DLD1 (cell line): ENCODE measurements around the gene MFAP3.
"Not testable (repeated sequence)": the region's sequence is repeated elsewhere in the genome, so short reads cannot be mapped to it uniquely, and the experiment has no call there.

Experiments used
- in situ Hi-C: cut with HindIII; loops from 2 replicates; pipeline ENCODE4 v1.10.0; 2017; ENCODE audit warnings: low sequenced_read_pairs

MFAP3 gene

DNA sequence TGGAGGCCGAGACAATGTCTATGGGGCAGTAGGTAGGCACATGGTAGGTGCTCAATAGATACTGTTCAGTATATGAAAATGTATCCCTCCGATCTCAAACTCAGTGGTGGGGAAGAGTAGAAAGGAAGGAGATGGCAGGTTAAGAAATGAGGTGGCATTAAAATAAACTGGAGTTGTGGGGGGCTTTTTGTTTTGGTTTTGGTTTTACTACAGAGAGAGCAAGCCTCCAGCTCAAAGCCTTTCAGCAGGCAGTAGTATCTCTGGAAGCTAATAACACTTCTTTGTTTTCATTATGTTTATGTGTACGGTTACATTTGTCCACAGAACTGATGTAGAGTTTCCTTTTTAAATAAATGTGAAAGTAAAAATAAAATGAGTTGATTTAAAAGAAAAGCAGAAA, 8.6 kb downstream of the MFAP3 start:
- in situ Hi-C loops, result no loop called here

DNA sequence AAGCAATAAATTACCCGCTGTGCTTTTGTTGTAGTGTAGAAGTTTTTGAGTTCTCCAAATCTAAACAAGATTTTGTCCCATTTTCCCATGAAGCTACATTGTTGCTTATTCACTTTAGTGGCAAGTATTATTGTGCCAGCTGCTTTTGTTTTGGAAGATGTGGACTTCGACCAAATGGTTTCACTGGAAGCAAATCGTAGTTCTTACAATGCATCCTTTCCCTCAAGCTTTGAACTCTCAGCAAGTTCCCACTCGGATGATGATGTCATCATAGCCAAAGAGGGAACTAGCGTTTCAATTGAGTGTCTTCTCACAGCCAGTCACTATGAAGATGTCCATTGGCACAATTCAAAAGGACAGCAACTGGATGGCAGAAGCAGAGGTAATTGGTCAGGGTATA, 10.9 kb downstream of the MFAP3 start:
- in situ Hi-C loops, result no loop called here

DNA sequence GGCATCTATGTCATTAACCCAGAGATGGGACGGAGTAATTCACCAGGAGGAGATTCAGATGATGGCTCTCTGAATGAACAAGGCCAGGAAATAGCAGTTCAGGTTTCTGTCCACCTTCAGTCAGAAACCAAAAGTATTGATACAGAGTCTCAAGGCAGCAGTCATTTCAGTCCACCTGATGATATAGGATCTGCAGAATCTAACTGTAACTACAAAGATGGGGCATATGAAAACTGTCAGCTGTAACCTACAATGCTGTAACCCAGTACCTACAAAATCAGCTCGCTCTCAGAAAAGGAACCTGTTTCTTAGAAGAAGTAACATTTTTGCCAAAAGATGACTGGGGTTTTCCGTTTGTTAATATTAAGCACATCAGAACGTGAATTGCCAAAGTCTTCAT, 14.7 kb downstream of the MFAP3 start:
- in situ Hi-C loops, result no loop called here

DNA sequence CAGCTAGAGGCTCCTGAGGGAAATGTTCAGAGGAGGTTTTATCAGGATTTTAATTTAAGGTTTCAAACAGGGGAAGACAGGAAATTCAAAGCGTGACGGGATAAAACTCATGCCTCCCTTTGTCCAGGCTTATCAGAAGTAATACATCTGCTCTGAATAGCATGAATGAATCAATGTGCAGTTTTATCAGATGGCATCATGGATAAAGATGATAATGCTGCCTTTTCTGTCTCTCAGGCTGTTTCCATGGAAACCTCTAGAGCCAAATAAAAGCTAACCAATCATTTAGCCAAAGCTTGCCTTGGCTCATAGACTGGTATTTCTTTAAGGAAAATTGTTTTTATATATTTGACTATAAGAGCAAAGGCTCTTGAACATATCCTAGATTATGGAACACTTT, 16.4 kb downstream of the MFAP3 start:
- in situ Hi-C loops, result no loop called here

DNA sequence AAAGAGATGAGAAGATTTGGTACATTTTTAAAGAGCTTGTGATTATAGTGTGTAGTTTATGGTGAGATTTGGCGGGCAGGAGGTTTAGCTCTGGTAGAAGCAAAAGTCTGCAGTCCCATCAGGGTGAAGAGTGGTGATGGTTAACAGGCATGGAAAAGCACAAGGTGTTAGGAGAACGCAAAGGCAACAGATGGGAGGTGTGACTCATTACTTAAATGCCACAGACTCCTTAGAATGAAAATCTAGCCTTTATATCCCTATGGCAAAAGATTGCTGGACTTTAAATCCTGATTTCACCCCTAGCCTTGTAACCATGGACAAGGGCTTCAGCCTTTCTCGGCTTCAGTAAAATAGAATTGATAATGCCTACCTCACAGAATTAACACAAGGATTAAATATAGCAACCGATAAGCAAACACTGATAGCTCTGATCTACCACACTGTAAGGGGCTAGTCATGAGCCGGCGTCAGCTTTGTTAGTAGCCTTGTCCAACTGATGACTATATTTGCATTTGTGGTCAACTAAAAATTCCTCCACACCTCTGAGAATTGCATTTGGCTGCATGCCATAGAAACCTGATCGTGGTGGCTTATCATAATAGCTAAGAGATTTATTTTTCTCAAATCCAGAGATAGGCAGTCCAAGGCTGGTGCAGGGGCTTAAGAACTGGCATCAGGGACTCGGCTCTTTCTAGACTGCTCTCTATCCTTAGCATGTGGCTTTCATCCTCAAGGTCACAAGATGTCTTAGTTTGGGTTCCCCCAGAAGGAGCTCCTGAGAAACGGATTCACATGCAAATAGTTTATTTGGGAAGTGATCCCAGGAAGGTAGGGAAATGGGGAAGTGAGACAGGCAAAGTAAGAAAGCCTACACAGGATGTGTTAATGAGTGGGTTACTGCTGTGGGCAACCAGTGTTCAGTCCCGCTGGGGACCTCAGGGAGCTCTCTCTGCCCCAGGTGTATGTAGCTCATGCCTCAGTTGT, 19.6 kb downstream of the MFAP3 start:
- in situ Hi-C loops, result no loop called here

DNA sequence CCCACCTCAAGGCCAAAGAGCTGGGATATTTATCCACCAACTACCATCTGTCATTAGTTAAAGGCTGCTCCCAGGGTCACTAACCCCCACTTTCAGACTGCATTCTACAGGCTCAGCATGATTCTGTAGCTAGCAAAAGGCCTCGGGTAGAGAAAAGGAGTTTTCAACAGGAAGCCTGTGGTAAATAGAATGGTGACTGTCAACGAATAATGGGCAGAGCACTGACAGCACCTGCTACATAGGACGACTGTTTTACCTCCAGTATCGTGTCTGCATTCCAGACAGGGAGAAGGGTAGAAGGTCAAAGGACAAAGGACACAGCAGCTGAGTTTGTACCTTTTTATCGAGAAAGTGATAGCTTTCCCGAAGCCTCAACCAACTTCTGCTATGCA, 20.3 kb downstream of the MFAP3 start:
- in situ Hi-C loops, result no loop called here

DNA sequence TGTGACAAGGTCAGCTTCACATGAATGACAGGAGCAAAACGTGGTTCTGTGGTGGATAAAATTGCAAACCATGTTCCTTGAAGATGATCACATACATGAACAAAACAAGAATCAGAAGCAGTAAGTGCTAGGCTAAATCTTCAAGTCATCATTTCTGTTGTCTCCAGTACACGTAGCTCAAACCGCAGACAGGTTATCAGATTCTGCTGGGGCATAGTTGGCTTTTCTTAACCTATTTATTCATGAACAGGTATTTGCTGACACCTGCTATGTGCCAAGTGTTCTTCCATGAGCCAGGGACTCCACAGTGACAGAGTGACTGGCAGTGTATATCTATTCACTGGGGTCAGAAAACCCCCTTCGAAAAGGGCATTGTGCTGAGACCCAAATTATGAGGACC, 20.8 kb downstream of the MFAP3 start:
- in situ Hi-C loops, result no loop called here

DNA sequence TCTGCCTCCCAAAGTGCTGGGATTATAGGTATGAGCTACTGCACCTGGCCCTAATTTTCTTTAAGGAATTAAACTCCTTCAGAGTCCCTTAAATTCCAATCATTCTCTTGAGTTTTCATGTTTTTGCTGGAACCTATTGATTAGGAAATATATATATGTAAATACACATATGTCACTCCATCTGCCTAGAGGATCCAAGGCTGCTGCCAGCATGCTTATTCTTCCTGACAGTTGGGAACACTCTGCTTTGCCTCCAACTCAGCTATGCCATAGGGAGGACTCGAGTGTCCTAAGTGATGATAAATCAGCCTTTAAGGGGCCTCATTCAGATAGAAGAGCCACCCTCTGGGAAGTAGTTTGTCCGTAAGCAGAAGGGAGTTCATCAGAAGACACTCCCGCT, 21.8 kb downstream of the MFAP3 start:
- in situ Hi-C loops, result no loop called here

DNA sequence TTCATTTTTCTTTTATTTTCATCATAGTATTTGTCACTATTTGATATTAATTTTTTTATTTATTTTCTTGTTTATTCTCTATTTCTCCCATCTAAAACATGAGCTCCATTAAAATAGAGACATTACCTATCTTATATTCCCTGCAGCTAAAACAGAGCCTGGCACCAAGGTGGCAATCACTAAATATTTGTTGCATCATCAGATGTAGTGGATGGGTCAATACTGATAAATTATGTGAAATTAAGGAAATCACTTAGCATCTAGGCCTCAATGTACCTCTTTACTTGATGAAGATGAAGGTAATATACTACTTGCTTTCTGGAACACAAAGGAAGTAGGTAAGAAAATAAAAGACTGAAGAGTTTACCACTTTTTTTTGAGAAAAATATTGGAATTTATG, 24.6 kb downstream of the MFAP3 start:
- in situ Hi-C loops, result no loop called here

DNA sequence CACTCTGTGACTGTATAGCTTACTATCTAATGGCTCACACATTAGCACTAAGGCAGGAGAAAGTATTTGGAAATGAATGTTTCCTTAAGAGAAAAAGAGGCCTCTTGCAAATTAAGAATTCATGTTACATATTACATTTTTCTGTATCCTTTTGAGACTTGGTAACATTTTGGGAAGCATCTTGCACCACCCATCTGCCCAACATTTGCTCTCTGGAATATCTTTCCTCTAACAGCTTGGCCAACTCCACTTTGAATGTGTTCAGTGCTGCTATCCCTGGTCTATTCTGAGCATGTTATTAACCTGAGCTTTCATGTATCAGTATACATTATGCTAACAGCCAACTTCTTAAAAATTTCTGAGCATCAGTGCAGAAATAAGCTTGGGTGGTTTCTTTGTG, 27.2 kb downstream of the MFAP3 start:
- in situ Hi-C loops, result no loop called here

DNA sequence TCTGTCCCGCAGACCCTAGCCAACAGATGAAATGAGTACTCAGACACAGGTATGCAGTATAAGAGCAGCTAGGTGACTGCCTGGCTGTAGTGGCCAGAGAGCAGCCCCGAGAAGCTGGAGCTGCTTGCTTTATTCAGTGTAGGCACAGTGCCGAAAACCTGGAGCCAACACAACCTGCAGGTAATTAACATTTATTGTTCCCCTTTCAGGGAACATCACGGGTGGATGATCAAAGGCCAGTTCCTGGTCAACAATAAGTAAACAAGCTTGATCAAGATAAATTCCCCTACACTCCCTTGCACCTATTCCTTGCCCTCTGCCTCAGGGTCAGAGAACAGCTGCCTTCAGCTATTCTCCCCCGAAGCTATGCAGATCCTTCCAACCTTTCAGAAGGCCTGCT, 31.1 kb downstream of the MFAP3 start:
- in situ Hi-C loops, result not testable (repeated sequence)

DNA sequence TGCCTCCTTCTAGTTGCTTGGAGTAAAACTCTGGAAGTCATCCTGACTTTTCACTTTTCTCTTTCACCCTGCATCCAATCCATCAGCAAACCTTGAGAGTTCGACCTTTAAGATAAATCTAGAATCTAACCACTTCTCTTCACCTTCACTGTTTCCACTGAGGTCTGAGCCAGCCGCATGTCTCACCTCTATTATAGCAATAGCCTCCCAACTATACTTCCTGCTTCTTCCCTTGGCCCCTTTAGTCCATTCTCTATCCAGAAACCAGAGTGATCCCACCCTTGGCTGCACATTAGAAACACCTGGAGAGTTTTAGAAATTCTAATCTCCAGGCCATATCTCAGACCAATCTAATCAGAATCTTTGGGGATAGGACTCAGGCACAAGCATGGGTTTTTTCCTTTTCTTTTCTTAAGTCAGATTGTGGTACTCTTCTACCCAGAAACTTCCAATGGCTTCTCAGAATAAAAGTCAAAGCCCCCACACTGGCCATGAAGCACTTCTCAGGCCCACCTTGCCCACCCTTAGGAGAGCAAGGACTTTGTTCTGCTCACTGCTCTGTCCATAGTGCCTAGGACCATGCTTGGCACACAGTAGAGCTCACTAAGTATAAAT, 33.1 kb downstream of the MFAP3 start:
- in situ Hi-C loops, result no loop called here

DNA sequence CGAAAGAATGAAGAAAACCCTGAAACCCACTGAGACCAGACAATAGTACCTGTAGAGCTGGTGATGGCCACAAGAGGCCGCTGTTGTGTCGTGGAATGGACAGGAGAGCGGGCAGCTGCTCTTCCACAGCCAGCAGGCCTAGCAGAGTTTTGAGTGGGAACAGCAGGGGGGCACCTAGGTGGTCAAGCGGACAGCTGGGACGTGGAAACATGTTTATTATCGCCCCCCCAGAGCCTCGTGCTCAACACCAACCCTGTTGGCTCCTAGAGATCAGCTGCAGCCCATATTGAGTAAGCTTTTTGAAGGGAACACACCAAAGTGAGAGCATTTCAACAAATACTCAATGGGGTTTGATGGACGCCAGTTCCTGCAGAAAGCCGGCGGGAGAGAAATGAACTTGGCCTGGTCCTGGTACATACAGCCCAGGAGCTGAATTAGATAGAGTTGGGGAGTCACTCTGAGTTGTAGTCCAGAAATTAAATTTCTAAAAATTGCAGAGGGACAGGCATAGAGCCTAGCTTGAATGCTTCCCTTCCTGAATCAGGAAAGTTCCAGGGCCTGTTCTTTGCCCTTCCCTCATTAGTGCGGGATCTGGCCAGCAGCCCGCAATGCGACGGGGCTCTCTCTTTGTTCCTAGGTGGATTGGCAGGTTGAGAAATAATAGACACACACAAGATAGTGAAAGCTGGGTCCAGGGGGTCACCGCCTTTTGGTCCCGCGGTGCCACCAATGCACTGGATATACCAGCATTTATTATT, 33.8 kb downstream of the MFAP3 start:
- in situ Hi-C loops, result no loop called here

DNA sequence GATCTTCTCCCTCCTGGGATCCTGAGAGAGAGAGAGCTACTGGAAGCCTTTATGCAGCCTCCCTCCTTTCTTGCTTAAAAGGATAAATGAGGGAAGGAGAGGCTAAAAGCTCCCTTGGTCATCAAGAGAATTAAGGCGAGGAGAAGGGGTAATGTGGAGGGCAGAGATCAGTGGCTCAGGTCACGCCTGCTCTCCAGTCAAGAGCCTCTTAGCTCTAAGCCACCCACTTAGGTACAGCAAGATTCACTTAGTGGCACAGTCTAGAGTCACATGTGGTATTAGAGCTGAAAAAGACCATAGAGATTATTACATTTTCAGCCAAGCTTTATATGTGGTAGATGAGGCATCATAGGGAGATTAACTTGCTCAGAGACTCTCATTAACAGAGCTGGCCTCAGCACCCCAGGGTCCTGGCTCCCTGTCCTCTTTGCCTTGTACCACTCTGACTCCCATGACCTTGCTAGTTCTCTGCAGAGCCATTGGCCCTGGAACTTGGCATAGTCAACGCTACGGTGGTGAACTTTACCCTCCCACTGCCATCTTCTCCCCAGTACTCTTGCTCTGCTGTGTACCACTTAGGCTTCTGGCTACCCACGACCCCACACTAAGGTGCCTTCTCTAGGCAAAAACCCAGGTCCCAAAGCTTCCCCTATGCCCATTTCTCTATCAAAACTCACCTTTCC, 37.6 kb downstream of the MFAP3 start:
- in situ Hi-C loops, result no loop called here

DNA sequence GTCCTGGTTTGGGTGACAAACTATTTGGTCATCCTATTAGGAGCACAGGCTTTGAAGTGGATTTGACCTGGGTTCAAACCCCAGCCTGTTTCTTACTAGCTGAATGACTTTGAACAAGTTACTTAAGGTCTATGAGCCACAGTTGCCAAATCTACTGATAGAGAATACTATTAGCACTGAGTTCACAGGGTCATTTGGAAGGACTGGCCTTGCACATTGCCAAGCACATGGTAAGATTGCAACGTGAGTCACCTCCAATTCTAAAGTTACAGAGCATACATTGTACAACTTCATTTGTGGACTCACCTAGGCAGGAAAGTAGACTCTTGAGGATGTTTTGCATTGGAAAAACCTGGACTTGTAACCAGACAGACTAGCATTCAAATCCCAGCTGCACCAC, 38.9 kb downstream of the MFAP3 start:
- in situ Hi-C loops, result no loop called here

DNA sequence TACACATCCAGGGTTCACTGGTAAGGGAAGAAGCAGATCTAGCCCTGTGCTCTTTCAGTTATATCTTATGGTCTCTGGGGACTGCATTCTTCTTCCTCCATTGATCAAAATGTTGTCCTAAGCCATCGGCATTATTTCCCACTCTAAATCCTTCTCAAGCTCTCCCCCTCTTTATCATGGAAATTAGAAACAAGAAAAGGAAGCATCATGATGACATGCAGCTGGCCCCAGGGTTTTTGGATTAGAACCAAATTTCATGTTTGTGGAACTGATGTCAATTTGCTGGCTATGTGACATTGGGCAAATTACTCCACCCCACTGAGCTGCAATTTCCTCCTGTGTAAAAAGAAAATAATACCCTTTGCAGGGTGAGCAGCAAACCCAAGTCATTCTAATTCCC, 39.5 kb downstream of the MFAP3 start:
- in situ Hi-C loops, result no loop called here

DNA sequence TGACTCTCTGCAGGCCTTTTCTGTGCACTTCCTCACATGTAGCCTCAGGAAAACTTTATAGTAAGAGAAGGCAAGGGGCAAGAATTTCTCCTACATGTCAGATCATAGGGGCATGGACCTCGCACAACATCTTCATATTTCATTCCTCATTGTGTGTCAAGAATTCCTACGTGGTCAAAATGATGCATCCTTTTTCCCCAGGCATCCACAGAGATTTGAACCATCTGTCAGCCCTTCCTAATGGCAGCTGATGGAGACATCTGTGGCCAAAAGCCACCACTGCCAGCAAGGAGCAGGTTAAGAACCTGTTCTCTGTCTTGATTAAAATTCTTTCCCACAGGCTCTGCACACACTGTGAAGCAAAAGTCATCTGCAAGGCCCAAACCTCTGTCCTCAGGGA, 42.5 kb downstream of the MFAP3 start:
- in situ Hi-C loops, result no loop called here

DNA sequence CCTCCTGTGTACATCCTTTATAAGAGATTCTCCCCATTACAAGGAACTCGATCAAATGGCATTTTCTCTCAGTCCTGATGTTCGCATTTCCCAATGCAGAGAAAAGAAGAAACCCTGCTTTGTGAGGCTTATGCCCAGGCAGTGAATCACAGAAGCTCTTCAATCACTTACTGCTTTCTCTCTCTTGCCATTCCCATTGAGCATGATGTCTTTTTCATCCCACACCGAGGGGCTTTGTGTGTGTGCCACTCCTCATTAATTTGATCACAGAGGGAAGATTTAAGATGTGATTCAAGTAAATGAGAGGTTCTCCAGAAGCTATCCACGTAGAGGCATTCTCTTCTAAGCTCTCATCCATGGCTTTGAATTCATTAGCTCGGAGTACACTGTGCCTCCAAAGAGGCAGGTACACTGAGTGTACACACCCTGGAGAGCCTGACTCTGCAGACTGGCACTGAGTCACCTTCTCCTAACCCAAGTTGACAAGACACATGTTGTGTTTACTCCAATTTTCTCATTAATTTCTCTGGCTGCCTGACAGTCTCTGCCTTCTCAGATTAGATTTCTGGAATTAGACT, 45.4 kb downstream of the MFAP3 start:
- in situ Hi-C loops, result no loop called here

DNA sequence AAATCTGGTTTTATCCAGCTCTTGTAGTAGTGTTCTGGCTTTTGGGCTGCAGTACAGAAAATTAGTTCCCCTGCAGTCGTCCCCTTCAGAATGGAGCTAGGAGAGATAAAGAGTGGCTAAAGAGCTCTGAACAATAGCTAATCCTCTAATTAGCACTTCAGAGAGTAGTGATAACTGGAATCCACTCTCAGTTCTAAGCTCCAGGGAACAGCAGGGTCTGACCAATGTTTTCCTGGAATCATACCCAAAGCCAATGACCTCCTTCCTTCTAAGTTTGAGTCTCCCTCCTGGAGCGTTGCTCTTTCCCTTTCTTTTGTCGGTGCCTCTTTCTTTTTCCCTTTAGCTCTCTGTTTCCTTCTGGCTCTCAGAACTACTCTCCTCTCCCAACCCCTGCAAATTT, 47.4 kb downstream of the MFAP3 start:
- in situ Hi-C loops, result no loop called here

DNA sequence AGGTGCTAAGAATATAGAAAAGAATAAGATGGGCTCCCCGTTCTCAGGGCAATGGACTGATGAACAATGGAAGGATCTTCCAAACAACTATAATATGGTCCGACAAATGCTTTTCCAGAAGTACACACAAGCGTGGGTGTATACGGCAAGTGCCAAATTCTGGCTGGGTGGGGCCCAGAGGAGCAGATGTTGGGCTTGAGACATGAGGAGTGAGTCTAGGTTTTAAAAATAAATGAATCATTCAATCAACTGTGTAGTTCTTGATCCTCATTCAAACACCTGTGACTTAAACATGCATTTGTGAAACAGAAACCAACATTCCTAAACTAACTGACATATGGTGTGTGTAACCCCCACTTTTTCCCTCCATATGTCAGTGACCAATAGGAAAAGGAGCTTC, 47.9 kb downstream of the MFAP3 start:
- in situ Hi-C loops, result no loop called here

DNA sequence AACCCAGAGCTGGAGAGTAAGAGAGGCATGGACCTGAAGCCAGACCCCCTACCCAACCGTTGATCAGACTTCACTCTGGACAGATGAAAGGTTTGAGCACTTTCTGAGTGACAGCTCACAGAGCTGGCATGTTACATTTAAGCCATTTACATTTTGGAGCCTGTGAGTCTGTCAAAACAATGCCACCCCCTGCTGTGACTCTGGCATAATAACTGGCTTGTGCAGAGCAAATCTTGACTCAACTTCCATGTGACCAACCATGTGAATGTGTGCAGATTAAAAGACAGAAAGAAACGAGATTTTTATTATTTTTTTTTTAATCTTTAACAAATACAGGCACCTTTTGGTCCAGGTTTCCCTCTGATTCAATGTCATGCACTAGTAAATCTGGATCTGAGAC, 48.5 kb downstream of the MFAP3 start:
- in situ Hi-C loops, result no loop called here
